CD4-positive, alpha-beta memory T cell (primary cell): ENCODE results near the gene CERKL. TPM values are rescaled to one million over a fixed set of nuclear protein-coding genes. Genes with fewer than 3 reads are reported as not detected.

Experiments
- CTCF ChIA-PET: fragments of 350-600 bp; sonication (Branson Sonifier 250); formaldehyde crosslinking; loops from one replicate; lab custom pipeline; 2021; ENCODE audit warnings: inconsistent platforms; ENCODE audit not compliant: partially characterized antibody; lab: Charles Lee
- POLR2A ChIA-PET: fragments of 350-600 bp; sonication (Branson Sonifier 250); formaldehyde crosslinking; loops from one replicate; lab custom pipeline; 2021; ENCODE audit not compliant: partially characterized antibody; lab: Charles Lee
- DNase-seq, 5 donors: peaks; one replicate each; pipeline versions ENCODE4 v3.0.0 to v3.0.0-alpha.2; 2020 to 2022; ENCODE audit warnings: mixed read lengths in 1 of 5
- H3K27ac ChIP-seq: one replicate; pipeline ENCODE4 v1.7.0; 2013; ENCODE audit warnings: low read depth, low read length
- H3K27me3 ChIP-seq: 2 replicates; pipeline ENCODE4 v1.7.0; 2013; ENCODE audit warnings: mild to moderate bottlenecking, low read length, moderate library complexity; ENCODE audit not compliant: insufficient read depth
- H3K36me3 ChIP-seq: 2 replicates; pipeline ENCODE4 v1.7.0; 2013; ENCODE audit warnings: mild to moderate bottlenecking, low read length, moderate library complexity; ENCODE audit not compliant: insufficient read depth
- H3K4me1 ChIP-seq: 2 replicates; pipeline ENCODE4 v1.7.0; 2013; ENCODE audit warnings: mild to moderate bottlenecking, low read length, moderate library complexity; ENCODE audit not compliant: insufficient read depth
- H3K4me3 ChIP-seq, 2 donors: one replicate each; pipeline ENCODE4 v1.7.0; 2013; ENCODE audit warnings: low read length in 2 of 2, mild to moderate bottlenecking in 1 of 2
- H3K9me3 ChIP-seq, 2 donors: one replicate each; pipeline ENCODE4 v1.7.0; 2013; ENCODE audit warnings: low read length in 2 of 2, control low read depth in 1 of 2; ENCODE audit not compliant: control insufficient read depth in 1 of 2
- H3K27ac Mint-ChIP-seq, 7 donors: one replicate each; pipeline ENCODE4 v1.8.0; 2020 to 2021; ENCODE audit warnings: mixed read lengths in 7 of 7, mild to moderate bottlenecking in 6 of 7, inconsistent platforms in 3 of 7, moderate library complexity in 3 of 7
- H3K27me3 Mint-ChIP-seq, 2 donors: one replicate each; pipeline ENCODE4 v1.8.0; 2020 to 2021; ENCODE audit warnings: mixed read lengths in 2 of 2
- H3K36me3 Mint-ChIP-seq, 2 donors: one replicate each; pipeline ENCODE4 v1.8.0; 2020 to 2021; ENCODE audit warnings: mixed read lengths in 2 of 2, inconsistent platforms in 1 of 2, mild to moderate bottlenecking in 1 of 2
- H3K4me1 Mint-ChIP-seq, 4 donors: one replicate each; pipeline ENCODE4 v1.8.0; 2020 to 2021; ENCODE audit warnings: mixed read lengths in 4 of 4, mild to moderate bottlenecking in 1 of 4
- H3K4me3 Mint-ChIP-seq, 8 donors: one replicate each; pipeline ENCODE4 v1.8.0; 2020 to 2021; ENCODE audit warnings: mixed read lengths in 8 of 8, mild to moderate bottlenecking in 7 of 8, moderate library complexity in 6 of 8, inconsistent platforms in 3 of 8
- H3K9me3 Mint-ChIP-seq, 8 donors: one replicate each; pipeline ENCODE4 v1.8.0; 2020 to 2021; ENCODE audit warnings: mixed read lengths in 8 of 8, mild to moderate bottlenecking in 5 of 8, inconsistent platforms in 3 of 8, moderate library complexity in 1 of 8
- intact Hi-C: fragments of 100-400 bp; cut with micrococcal nuclease; formaldehyde crosslinking; loops from one replicate; pipeline ENCODE4 v1.15.1; 2023
- polyA plus RNA-seq, 2 donors: library from polyadenylated mRNA; unstranded; fragments of 300-500 nt; fragmentation: Illumina TruSeq; gene quantifications; one replicate each; pipeline ENCODE4 v1.2.3, GENCODE V29; 2021
- total RNA-seq, 2 experiments: library from RNA; stranded (reverse); gene quantifications; one replicate each; pipeline ENCODE4 v1.2.3, GENCODE V29; 2021

Gene CERKL
- total and polyA plus RNA-seq, 4 experiments from 2014 or later = 0.09 to 33.3 (median 15.6) TPM

DNA sequence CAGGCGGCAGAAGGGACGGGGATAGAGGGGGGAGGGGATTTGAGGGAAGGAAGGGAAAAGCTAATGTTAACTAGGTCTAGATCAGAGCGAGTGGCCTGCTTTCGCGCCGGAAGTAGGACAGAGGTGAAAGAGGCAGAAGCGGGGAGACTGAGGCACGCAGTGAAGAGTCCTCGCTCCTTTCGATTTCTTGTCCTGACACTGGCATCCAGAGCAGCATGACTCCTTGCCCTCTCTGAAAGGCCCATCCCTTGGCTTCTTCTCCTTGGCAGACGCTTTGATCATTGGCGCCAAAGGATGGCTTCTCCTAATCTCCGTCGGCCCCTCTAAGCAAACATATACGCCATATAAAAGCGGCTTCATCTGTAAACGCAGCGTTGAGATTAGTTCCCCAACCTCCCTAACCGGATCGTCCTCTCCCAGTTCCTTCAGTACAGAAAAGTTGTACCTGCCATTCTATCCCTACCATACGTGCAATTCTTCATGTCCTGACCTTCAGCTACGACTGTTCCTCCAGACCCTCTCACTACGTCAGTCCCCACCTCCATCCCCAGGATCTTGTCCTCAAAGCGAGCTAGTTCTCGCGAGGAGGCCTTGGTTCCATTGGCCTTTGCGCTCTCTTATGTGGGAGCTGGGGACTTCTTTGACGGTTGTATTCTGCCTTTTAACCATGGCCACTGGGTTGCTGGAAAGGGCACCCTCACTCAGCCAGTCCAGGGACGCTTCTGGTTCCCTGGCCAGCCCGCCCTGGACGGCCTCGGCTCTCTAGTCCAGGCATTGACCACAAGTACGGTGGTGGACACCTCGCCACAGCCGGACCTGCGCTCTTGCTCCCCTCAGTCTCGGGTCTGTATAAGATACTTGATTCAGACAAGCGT is 24.3 kb upstream of the CERKL start:
- no peak for DNase-seq
- H3K4me1 ChIP-seq = peaks cover 41% of the 10 kb centered on the region
- H3K9me3 ChIP-seq = no peaks in the 10 kb centered on the region
- no peaks in the 10 kb centered on the region for H3K36me3 ChIP-seq
- H3K27ac Mint-ChIP-seq = peak overlapping the region in 1 of 7 donors; percentile 9
- peak overlapping the region; percentile 37 to 78 (median 70) for H3K4me3 Mint-ChIP-seq
- H3K27me3 Mint-ChIP-seq = peaks cover 70 to 73% of the 10 kb centered on the region in 2 donors
- no peak overlapping the region for H3K27ac ChIP-seq
- peaks cover 2 to 28% (median 17%) of the 10 kb centered on the region in 8 donors for H3K9me3 Mint-ChIP-seq
- H3K4me3 ChIP-seq = peak overlapping the region in 1 of 2 donors; percentile 5
- intact Hi-C loops = no loop called here
- peaks cover 0 to 8% of the 10 kb centered on the region in 2 donors for H3K36me3 Mint-ChIP-seq
- ChIA-PET CTCF (no interaction called here), POLR2A (no interaction called here)
- peaks cover 57% of the 10 kb centered on the region for H3K27me3 ChIP-seq
- H3K4me1 Mint-ChIP-seq = peaks cover 27 to 56% (median 44%) of the 10 kb centered on the region in 4 donors

DNA sequence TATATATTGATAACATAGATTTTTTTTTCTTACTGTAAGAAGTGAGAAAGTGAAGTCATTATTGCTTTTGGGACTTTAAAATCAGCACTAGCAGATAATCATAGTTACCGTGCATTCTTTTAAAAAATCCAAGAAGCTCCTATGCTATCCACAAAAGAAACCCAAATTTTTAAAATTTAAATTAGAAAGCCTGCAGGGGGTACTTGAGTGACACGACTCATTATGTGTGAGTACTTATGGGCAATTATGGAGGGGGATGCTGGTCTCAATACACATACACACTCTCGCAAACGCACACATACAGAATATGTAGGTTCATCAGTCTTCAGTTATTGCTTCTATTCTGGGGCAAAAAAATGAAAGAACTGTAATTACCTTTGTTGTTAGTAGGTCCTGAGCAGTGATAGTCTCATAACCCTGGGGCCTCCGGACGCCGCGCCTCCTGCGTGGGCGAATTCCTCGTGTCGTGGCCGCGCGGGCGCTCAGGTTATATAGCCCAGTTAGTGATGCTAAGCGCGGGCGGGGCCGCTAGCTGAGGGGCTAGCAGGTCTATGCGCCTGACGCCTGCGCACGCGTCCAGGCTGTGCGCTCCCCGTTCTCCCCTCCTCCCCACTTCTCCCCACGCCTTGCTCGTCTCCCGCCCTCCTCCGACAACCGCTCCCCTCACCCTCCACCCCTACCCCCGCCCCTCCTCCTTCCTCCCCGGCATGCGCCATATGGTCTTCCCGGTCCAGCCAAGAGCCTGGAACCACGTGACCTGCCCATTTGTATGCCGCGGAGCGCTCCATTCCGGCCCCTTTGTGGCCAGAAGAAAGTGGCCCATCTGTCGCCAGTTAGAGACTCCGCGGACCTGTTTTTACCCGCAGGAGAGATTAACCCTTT is 23.4 kb upstream of the CERKL start, which contains the start of gene NEUROD1:
Gene NEUROD1 (minus strand): TSS at position 463 of the 882 bp plus-strand sequence. CDS start 1,657 bp downstream, outside the sequence.
- H3K4me1 ChIP-seq = peaks cover 41% of the 10 kb centered on the region
- POLR2A ChIA-PET = no interaction called here
- H3K4me3 ChIP-seq = peak within 1 kb of the TSS in 1 of 2 donors; percentile 5
- peaks cover 2 to 28% (median 17%) of the 10 kb centered on the region in 8 donors for H3K9me3 Mint-ChIP-seq
- no peak for DNase-seq
- H3K9me3 ChIP-seq = no peaks in the 10 kb centered on the region
- no peaks in the 10 kb centered on the region for H3K36me3 ChIP-seq
- intact Hi-C loops = no loop called here
- H3K4me3 Mint-ChIP-seq = peak within 1 kb of the TSS; percentile 37 to 78 (median 70)
- CTCF ChIA-PET = no interaction called here
- peak within 1 kb of the TSS in 1 of 7 donors; percentile 9 for H3K27ac Mint-ChIP-seq
- peaks cover 0 to 8% of the 10 kb centered on the region in 2 donors for H3K36me3 Mint-ChIP-seq
- H3K27me3 Mint-ChIP-seq = peaks cover 66 to 72% of the 10 kb centered on the region in 2 donors
- H3K27me3 ChIP-seq = peaks cover 52% of the 10 kb centered on the region
- peaks cover 27 to 56% (median 43%) of the 10 kb centered on the region in 4 donors for H3K4me1 Mint-ChIP-seq
- H3K27ac ChIP-seq = no peak within 1 kb of the TSS

DNA sequence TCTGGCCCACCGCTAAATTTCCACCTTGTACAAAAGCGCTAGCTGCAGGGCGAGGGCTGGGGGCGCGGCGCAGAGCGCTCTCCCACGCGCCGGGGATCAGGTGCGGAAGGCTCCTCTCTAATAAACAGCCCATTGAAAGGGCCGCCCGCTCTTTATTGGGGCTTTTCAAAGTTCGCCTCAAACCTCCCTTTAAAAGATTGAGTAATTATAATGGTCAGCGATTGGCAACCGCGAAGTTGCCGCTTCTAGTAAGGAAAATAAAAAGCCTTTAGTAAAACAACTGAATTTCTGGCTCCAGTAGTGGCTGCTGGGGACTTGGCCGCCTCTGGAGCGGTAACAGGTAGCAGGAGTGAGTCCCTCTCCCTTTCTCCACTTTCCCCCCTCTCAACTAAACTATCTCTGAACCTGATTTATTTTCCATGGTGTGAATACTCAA is 22.7 kb upstream of the CERKL start:
- peaks cover 24 to 50% (median 38%) of the 10 kb centered on the region in 4 donors for H3K4me1 Mint-ChIP-seq
- Histone ChIP-seq H3K27me3 (peaks cover 45% of the 10 kb centered on the region), H3K27ac (no peak overlapping the region), H3K9me3 (no peaks in the 10 kb centered on the region), H3K36me3 (no peaks in the 10 kb centered on the region), H3K4me3 (no peak overlapping the region), H3K4me1 (peaks cover 41% of the 10 kb centered on the region)
- H3K4me3 Mint-ChIP-seq = peak overlapping the region in 1 of 8 donors; percentile 48
- CTCF ChIA-PET = no interaction called here
- POLR2A ChIA-PET = no interaction called here
- intact Hi-C loops = no loop called here
- peaks cover 59 to 72% of the 10 kb centered on the region in 2 donors for H3K27me3 Mint-ChIP-seq
- H3K9me3 Mint-ChIP-seq = peaks cover 2 to 28% (median 17%) of the 10 kb centered on the region in 8 donors
- no peak overlapping the region for H3K27ac Mint-ChIP-seq
- peaks cover 0 to 8% of the 10 kb centered on the region in 2 donors for H3K36me3 Mint-ChIP-seq
- DNase-seq = no peak

DNA sequence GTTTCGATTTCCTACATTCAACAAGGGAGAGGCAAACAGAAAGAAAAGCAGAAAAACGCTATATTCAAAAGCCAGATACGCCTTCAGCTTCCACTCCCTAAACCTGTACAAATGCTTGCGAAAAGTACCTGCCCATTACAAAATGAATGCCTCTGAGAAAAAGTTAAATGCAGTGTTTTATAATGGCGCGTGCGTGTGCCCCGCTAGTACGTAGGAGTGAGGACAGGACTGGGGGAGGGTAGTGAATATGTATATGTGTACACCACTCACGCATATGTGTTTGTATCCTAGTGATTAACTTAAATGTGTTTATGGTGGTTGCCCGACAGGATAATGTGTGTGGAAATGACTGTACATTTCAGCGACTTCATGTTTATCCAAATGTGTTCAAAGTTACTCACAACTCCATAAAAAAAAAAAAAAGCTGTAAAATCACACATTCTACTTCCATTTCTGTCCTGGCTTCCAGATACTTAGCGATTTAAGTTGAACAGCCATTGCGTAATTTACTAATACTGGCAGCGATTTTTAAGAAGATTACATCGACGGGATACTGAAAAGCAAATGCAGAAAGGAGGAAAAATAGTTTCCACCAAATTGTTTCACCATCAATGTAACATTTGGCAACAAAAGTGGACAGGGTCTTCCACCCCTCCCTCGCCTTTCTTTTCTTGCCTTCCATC is 22.1 kb upstream of the CERKL start:
- Histone ChIP-seq H3K27me3 (peaks cover 45% of the 10 kb centered on the region), H3K36me3 (no peaks in the 10 kb centered on the region), H3K9me3 (no peaks in the 10 kb centered on the region), H3K27ac (no peak overlapping the region), H3K4me1 (peaks cover 39% of the 10 kb centered on the region), H3K4me3 (no peak overlapping the region)
- POLR2A ChIA-PET = no interaction called here
- intact Hi-C loops = no loop called here
- CTCF ChIA-PET = no interaction called here
- Mint-ChIP-seq H3K27me3 (peaks cover 56 to 69% of the 10 kb centered on the region in 2 donors), H3K4me1 (peaks cover 22 to 46% (median 37%) of the 10 kb centered on the region in 4 donors), H3K36me3 (peaks cover 0 to 8% of the 10 kb centered on the region in 2 donors), H3K27ac (peak overlapping the region in 2 of 7 donors; percentile 75 to 77), H3K4me3 (peak overlapping the region in 3 of 8 donors; percentile 23 to 72 (median 57)), H3K9me3 (peaks cover 2 to 28% (median 17%) of the 10 kb centered on the region in 8 donors)
- no peak for DNase-seq

DNA sequence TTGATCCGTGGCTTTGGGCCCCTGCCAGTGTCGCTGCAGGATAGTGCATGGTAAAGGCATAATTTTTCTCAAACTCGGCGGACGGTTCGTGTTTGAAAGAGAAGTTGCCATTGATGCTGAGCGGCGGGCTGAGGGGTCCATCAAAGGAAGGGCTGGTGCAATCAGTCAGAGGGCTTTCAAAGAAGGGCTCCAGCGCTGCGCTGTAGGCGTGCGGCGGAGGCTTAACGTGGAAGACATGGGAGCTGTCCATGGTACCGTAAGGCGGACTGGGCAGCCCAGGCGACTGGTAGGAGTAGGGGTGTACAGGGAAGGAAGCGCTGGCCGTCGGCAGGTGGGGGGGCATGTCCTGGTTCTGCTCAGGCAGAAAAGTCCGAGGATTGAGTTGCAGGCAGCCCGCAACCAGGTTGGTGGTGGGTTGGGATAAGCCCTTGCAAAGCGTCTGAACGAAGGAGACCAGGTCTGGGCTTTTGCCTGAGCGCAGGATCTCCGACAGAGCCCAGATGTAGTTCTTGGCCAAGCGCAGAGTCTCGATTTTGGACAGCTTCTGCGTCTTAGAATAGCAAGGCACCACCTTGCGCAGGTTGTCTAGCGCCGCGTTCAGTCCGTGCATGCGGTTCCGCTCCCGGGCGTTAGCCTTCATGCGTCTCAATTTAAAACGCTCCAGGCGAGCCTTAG is 21.1 kb upstream of the CERKL start:
- Histone ChIP-seq H3K4me1 (peaks cover 30% of the 10 kb centered on the region), H3K4me3 (no peak overlapping the region), H3K27ac (no peak overlapping the region), H3K36me3 (no peaks in the 10 kb centered on the region), H3K27me3 (peaks cover 45% of the 10 kb centered on the region), H3K9me3 (no peaks in the 10 kb centered on the region)
- H3K36me3 Mint-ChIP-seq = peaks cover 0 to 8% of the 10 kb centered on the region in 2 donors
- H3K4me3 Mint-ChIP-seq = peak overlapping the region in 6 of 8 donors; percentile 18 to 52 (median 34)
- ChIA-PET POLR2A (no interaction called here), CTCF (no interaction called here)
- H3K9me3 Mint-ChIP-seq = peaks cover 2 to 28% (median 16%) of the 10 kb centered on the region in 8 donors
- peaks cover 20 to 41% (median 32%) of the 10 kb centered on the region in 4 donors for H3K4me1 Mint-ChIP-seq
- intact Hi-C loops = no loop called here
- peak in 4 of 5 donors; percentile 38 to 57 (median 46) for DNase-seq
- peak overlapping the region in 4 of 7 donors; percentile 18 to 92 (median 72) for H3K27ac Mint-ChIP-seq
- H3K27me3 Mint-ChIP-seq = peaks cover 52 to 64% of the 10 kb centered on the region in 2 donors

DNA sequence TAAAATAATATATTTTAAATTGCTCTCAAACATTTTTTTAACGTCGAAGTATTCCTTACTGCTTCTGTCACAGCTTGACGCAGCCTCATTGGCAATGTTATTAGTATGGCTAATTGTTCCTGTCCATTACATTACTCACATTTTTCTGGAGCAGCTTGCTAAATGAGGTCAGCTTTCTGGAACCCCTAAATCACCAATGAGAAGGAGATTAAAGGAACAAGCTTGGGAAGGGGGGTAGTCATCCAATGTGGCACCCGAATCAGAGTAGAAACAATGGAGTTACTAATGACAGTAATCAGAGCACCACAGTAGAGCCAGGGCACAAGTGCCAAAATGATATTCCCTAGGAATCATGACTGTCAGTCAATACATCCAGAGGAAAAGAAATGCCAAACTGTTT is 18.3 kb upstream of the CERKL start:
- Mint-ChIP-seq H3K36me3 (peaks cover 0 to 8% of the 10 kb centered on the region in 2 donors), H3K9me3 (peaks cover 2 to 22% (median 14%) of the 10 kb centered on the region in 8 donors), H3K4me3 (no peak overlapping the region), H3K27ac (no peak overlapping the region), H3K4me1 (peaks cover 5 to 16% (median 12%) of the 10 kb centered on the region in 4 donors), H3K27me3 (peaks cover 25 to 41% of the 10 kb centered on the region in 2 donors)
- ChIA-PET POLR2A (no interaction called here), CTCF (interaction anchor here (0.7 kb wide), 1 partner anchor 218 kb away, joined by 3 read pairs; no protein-coding TSS in a partner anchor)
- Histone ChIP-seq H3K27ac (no peak overlapping the region), H3K9me3 (no peaks in the 10 kb centered on the region), H3K4me3 (no peak overlapping the region), H3K4me1 (peaks cover 3% of the 10 kb centered on the region), H3K27me3 (peaks cover 22% of the 10 kb centered on the region), H3K36me3 (no peaks in the 10 kb centered on the region)
- no peak for DNase-seq
- intact Hi-C loops = no loop called here
